Activated T-helper 1 cell treated with anti-CD3 and anti-CD28 coated beads, Interleukin-12 subunit alpha, Interleukin-12 subunit beta, Interleukin-2, Interleukin-4 antibody, amounts not matched to agents 30 ng/mL and 10 ng/mL and 1 ng/mL, durations not matched to agents 14 hours and 24 hours and 36 hours (primary cell): ENCODE data around the gene LSM14B. TPM values are rescaled to one million over a fixed set of nuclear protein-coding genes. Genes with fewer than 3 reads are reported as not detected.

Experiments
- DNase-seq: peaks from one replicate; pipeline ENCODE4 v3.0.0; 2021; ENCODE audit warnings: low spot score
- H3K27ac Mint-ChIP-seq: one replicate; pipeline ENCODE4 v1.8.0; 2021; ENCODE audit warnings: mild to moderate bottlenecking, mixed read lengths
- H3K27me3 Mint-ChIP-seq: one replicate; pipeline ENCODE4 v1.8.0; 2022; ENCODE audit warnings: mild to moderate bottlenecking, moderate library complexity, mixed read lengths; ENCODE audit not compliant: insufficient read depth
- H3K36me3 Mint-ChIP-seq: one replicate; pipeline ENCODE4 v1.8.0; 2021; ENCODE audit warnings: low read depth, mixed read lengths
- H3K4me1 Mint-ChIP-seq: one replicate; pipeline ENCODE4 v1.8.0; 2021; ENCODE audit warnings: low read depth, mixed read lengths
- H3K4me3 Mint-ChIP-seq: one replicate; pipeline ENCODE4 v1.8.0; 2021; ENCODE audit warnings: mild to moderate bottlenecking, moderate library complexity, mixed read lengths
- H3K9me3 Mint-ChIP-seq: one replicate; pipeline ENCODE4 v1.8.0; 2021; ENCODE audit warnings: mixed read lengths
- intact Hi-C: fragments of 100-400 bp; cut with micrococcal nuclease; formaldehyde crosslinking; loops from one replicate; pipeline ENCODE4 v1.15.1; 2024
- total RNA-seq: library from RNA; stranded (reverse); gene quantifications from 2 replicates; pipeline ENCODE4 v1.2.3, GENCODE V29; 2022

Gene LSM14B
- total RNA-seq, 1 donor from 2014 or later = 39.6 TPM

DNA sequence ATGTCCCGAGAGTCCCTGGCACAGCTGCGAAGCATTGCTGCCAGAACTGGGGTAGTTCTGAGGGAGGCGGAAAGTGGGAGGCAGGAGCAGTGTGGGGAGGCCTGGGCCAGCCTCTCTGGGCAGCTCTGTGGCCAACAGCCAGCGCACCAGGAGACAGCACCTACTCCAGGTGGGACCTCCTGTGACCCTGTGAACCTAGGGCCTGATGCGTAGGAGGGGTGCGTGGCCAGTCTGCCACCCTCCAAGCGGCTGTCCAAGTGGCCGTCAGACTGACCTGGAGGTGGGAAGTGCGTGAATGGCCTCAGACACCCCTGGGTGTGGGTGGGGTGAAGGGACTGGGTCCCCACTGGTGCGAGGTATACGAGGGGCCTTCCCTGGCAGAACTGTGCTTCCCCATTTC is 36.8 kb downstream of the LSM14B start:
- Mint-ChIP-seq H3K9me3 (peaks cover 2% of the 10 kb centered on the region), H3K4me1 (peaks cover 12% of the 10 kb centered on the region), H3K4me3 (no peak overlapping the region), H3K27me3 (peaks cover 2% of the 10 kb centered on the region), H3K36me3 (peaks cover 22% of the 10 kb centered on the region), H3K27ac (no peak overlapping the region)
- intact Hi-C loops = no loop called here
- no peak for DNase-seq

DNA sequence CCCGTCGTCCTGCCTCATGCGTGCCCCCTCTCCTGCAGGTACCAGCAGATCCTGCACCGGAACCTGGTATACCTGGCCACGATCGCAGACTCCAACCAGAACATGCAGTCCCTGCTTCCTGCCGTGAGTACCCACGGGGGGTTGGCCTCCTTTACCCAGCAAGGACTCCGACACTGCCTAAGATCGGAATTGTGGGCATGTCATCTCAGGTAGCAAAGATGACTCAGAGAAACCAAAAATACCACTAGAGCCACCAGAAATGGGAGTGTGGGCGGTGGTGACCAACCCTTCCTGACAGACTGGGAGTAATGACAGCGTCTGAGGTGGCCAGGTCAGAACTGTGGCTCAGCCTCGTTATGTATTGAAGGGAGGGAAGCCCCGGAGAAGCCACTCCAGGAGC is 37.6 kb downstream of the LSM14B start:
- H3K27me3 Mint-ChIP-seq = peaks cover 2% of the 10 kb centered on the region
- H3K9me3 Mint-ChIP-seq = no peaks in the 10 kb centered on the region
- H3K4me3 Mint-ChIP-seq = no peak overlapping the region

DNA sequence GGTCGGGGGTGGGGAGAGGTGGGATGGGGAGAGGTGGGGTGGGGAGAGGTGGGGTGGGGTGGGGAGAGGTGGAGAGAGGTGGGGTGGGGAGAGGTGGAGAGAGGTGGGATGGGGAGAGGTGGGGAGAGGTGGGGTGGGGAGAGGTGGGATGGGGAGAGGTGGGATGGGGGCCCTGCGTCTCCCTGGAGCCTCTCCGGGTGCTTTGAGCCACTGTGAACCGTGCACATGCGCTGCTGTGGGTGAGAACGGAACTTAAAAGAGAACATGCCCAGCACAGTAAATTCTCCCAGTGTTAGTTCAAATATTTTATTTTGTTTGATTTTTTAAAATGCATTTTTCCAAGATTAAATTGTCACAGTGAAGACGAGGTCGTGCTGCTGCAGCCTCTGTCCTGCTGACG is 38.0 kb downstream of the LSM14B start:
- H3K4me1 Mint-ChIP-seq = peaks cover 12% of the 10 kb centered on the region
- H3K27ac Mint-ChIP-seq = no peak overlapping the region
- H3K4me3 Mint-ChIP-seq = no peak overlapping the region
- peaks cover 2% of the 10 kb centered on the region for H3K27me3 Mint-ChIP-seq
- no peak for DNase-seq
- intact Hi-C loops = no loop called here
- H3K36me3 Mint-ChIP-seq = peaks cover 18% of the 10 kb centered on the region
- H3K9me3 Mint-ChIP-seq = no peaks in the 10 kb centered on the region

More for the DNA sequence above, 37.6 kb downstream of the LSM14B start:
- DNase-seq = peak; percentile 16
- Mint-ChIP-seq H3K27ac (peak overlapping the region; percentile 84), H3K4me1 (peaks cover 12% of the 10 kb centered on the region), H3K36me3 (peaks cover 18% of the 10 kb centered on the region)
- intact Hi-C loops = no loop called here

DNA sequence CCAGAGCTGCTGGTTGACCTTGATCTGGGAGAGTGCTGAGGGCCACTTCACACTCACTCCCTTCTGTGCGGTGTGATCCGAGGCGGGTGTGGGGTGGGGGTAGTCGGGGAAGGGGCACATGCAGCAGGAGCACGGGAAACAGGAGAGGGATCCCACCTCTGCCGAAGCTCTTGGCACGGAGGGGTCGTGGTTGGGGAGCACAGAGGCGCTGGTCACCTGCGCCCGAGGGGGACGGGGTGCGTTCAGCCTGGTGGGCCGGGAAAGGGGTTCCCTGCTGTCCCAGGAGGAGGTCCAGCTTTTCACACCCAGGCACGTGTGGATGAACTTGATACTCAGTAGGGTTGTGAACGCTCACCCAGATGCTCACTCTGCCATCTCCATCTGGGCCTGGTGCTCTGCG is 38.6 kb downstream of the LSM14B start:
- Mint-ChIP-seq H3K27me3 (peaks cover 2% of the 10 kb centered on the region), H3K27ac (no peak overlapping the region), H3K4me1 (peaks cover 12% of the 10 kb centered on the region), H3K4me3 (no peak overlapping the region), H3K9me3 (no peaks in the 10 kb centered on the region), H3K36me3 (peaks cover 17% of the 10 kb centered on the region)
- no peak for DNase-seq
- intact Hi-C loops = no loop called here

DNA sequence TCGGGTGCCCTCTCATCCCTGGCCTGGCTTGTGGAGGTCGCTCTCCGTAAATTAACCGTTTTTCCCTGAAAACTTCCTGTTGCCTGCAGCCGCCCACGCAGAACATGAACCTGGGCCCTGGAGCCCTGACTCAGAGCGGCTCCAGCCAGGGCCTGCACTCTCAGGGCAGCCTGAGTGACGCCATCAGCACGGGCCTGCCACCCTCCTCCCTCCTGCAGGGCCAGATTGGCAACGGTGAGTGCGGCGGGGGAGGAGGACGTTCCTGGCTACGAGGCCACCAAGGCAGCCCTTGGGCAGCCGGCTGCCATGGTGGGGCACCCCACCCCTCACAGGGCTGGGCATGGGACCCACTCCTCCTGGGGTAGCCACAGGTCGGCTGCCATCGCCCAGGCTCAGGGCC is 39.1 kb downstream of the LSM14B start:
- intact Hi-C loops = no loop called here
- no peak overlapping the region for H3K4me3 Mint-ChIP-seq
- H3K27me3 Mint-ChIP-seq = peaks cover 2% of the 10 kb centered on the region
- no peaks in the 10 kb centered on the region for H3K9me3 Mint-ChIP-seq
- no peak overlapping the region for H3K27ac Mint-ChIP-seq
- DNase-seq = no peak
- H3K36me3 Mint-ChIP-seq = peaks cover 17% of the 10 kb centered on the region
- H3K4me1 Mint-ChIP-seq = peaks cover 12% of the 10 kb centered on the region

DNA sequence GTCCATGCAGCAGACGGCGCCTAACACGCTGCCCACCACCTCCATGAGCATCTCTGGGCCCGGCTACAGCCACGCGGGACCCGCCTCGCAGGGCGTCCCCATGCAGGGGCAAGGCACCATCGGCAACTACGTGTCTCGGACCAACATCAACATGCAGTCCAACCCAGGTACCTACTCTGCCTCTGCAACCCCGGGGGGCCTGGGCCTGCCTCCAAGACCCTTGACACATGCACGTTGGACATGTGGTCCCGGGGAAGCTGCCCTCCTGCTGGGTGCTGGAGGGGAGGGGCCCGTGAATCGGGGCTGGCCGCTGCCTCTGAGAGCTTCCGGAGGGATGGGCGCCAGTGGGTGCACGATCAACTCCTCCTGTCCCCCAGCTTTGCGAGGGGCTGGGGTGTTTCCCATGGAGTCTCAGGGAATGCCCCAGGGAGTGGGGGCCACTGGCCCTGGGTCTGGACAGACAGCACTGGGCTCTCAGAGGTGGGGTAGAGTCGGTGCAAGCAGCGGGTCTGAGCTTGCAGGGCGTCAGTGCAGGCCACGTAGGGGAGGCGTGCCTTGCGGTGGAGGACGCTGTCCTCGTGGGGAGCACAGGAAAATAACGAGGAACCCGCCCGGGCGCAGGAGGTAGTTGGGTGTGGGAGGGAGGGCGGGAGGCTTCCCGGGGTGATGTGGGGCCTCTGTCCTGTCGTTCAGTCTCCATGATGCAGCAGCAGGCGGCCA is 40.6 kb downstream of the LSM14B start:
- peaks cover 2% of the 10 kb centered on the region for H3K27me3 Mint-ChIP-seq
- H3K9me3 Mint-ChIP-seq = no peaks in the 10 kb centered on the region
- H3K36me3 Mint-ChIP-seq = peaks cover 17% of the 10 kb centered on the region
- H3K27ac Mint-ChIP-seq = no peak overlapping the region
- H3K4me3 Mint-ChIP-seq = no peak overlapping the region
- peaks cover 12% of the 10 kb centered on the region for H3K4me1 Mint-ChIP-seq
- DNase-seq = no peak
- intact Hi-C loops = no loop called here

DNA sequence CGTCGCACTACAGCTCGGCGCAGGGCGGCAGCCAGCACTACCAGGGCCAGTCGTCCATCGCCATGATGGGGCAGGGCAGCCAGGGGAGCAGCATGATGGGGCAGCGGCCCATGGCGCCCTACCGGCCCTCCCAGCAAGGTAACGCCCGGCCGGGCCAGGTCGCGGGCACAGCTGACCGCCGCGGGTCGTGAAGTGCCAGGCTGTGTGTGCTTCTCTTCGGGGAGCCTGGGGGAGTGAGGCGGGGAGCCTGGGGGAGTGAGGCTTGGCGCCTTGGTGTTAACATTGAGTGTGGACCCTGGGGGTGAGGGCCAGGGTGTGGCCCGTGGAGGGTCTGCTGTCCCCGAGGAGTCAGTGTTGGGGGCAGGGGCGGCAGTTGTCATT is 41.2 kb downstream of the LSM14B start:
- peaks cover 2% of the 10 kb centered on the region for H3K27me3 Mint-ChIP-seq
- peaks cover 20% of the 10 kb centered on the region for H3K36me3 Mint-ChIP-seq
- no peaks in the 10 kb centered on the region for H3K9me3 Mint-ChIP-seq
- H3K27ac Mint-ChIP-seq = no peak overlapping the region
- intact Hi-C loops = no loop called here
- DNase-seq = no peak
- peaks cover 12% of the 10 kb centered on the region for H3K4me1 Mint-ChIP-seq
- no peak overlapping the region for H3K4me3 Mint-ChIP-seq

DNA sequence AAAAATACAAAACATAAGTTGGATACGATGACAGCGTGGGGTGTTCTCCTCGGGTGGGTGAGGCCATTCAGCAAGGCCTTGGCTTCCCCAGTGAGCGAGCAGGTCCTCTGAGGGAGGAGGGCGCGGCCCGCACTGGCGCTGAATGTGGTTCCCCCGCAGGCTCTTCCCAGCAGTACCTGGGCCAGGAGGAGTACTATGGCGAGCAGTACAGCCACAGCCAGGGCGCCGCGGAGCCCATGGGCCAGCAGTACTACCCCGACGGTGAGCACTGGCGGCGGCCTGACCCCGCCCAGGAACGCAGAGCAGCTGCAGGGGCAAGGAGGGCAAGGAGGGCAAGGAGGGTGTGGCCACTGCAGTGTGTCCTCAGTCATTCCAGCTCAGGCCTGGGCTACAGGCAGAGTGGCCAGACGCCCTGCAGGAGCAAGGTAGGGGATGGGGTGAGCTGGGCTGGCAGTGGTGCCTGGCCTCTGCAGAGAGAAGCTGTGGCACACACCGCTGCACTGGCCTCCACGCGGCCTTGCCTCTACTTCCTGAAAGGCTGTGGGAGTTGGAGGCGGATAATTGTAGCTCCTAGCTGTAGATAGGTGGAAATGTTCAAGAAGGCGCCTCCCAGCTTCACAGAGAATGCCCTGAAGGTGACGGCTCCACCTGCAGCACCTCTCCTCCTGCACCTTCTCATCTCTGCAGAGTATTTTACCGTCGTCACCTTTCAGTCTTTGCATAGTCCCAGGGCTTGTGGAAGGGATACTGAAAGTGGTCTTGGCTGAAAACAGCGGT is 41.9 kb downstream of the LSM14B start:
- intact Hi-C loops = no loop called here
- peaks cover 12% of the 10 kb centered on the region for H3K4me1 Mint-ChIP-seq
- H3K27me3 Mint-ChIP-seq = peaks cover 2% of the 10 kb centered on the region
- no peak overlapping the region for H3K27ac Mint-ChIP-seq
- H3K36me3 Mint-ChIP-seq = peaks cover 18% of the 10 kb centered on the region
- DNase-seq = no peak
- no peak overlapping the region for H3K4me3 Mint-ChIP-seq
- no peaks in the 10 kb centered on the region for H3K9me3 Mint-ChIP-seq

DNA sequence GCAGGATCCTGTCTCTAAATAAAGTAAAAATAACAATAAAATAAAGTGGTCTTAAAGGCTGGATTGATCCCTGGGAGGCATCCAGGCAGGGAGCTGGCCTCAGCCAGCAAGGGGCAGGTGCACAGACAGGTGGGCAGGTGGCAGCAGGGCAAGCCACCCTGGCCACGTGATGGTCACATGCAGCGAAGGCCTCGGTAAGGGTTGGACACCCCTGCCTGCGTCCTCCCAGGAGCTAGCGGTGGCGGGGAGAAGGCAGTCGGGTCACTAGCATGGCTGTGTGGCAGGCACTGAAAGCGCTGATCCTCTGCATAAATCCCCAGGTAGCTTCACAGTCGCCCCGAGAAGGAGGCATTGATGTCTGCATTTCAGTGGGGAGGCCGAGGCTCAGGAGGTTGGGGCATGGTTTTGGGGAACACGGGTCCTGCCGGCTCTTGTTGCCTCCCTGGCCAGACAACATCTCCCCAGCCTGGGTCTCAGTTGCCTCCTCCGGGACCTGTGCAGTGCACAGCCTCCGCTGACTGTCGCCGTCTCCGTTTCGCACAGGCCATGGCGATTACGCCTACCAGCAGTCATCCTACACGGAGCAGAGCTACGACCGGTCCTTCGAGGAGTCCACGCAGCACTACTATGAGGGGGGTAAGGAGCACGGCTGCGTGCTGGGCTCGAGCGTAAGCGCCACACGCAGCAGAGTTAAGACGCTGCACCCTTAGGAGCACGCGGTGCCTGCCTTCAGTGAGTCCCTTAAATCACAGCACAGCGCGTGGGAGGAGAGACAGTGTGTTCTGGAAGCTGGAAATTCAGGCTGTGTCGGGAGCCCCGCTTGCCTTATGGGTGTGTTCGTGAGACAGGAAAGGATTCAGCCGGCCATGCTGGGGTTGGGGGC is 42.8 kb downstream of the LSM14B start:
- Mint-ChIP-seq H3K27me3 (no peaks in the 10 kb centered on the region), H3K27ac (no peak overlapping the region), H3K4me1 (peaks cover 5% of the 10 kb centered on the region), H3K36me3 (peaks cover 14% of the 10 kb centered on the region), H3K9me3 (no peaks in the 10 kb centered on the region), H3K4me3 (no peak overlapping the region)
- intact Hi-C loops = no loop called here
- no peak for DNase-seq

DNA sequence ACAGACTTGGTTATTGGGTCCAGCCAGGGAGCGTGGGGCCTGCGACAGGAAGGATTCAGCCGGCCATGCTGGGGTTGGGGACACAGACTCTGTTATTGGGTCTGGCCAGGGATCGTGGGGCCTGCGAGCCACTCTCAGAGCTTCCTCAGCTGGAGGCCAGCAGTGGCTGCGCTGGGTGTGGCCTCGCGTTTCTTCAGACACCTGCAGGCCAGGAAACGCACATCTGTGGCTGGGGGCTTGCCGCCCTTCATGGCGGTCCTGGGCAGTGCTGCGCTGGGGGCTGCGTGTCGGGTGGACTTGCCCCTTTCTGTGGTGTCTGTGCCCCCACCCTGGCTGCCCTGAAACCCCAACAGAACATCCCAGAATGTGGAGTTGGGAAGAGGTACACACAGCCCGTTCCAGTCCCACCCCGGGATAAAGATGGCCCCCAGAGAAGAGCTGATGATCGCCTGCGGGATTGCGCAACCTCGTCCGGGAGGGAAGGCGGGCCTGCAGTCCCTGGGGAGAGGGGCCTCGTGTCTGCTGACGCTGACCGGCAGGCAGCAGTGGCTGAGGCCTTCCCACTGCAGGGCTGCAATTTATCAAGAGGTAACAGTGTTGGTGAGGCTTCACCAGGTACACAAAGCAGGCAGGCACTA is 43.6 kb downstream of the LSM14B start:
- no peak overlapping the region for H3K27ac Mint-ChIP-seq
- no peak overlapping the region for H3K4me3 Mint-ChIP-seq
- peaks cover 14% of the 10 kb centered on the region for H3K36me3 Mint-ChIP-seq
- DNase-seq = no peak
- H3K27me3 Mint-ChIP-seq = no peaks in the 10 kb centered on the region
- H3K4me1 Mint-ChIP-seq = no peaks in the 10 kb centered on the region
- no peaks in the 10 kb centered on the region for H3K9me3 Mint-ChIP-seq
- intact Hi-C loops = no loop called here

DNA sequence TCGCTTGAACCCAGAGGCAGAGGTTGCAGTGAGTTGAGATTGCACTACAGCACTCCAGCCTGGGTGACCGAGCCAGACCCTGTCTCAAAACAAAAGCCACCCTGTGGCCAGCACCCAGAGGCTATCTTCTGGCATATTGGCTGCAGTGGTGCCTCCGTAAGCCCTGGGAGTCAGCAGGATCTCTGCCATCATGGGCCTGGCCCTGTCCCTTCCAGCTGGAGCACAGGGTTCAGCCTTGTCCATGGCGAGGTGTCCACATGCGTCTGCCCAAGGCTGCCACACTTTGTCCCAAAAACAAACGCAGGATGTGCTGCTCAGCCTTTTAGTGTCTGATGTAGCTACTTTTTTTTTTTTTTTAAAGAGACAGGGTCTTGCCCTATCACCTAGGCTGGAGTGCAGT is 45.2 kb downstream of the LSM14B start:
- H3K36me3 Mint-ChIP-seq = peaks cover 15% of the 10 kb centered on the region
- no peak overlapping the region for H3K27ac Mint-ChIP-seq
- intact Hi-C loops = no loop called here
- no peaks in the 10 kb centered on the region for H3K4me1 Mint-ChIP-seq
- no peak overlapping the region for H3K4me3 Mint-ChIP-seq
- DNase-seq = no peak
- no peaks in the 10 kb centered on the region for H3K9me3 Mint-ChIP-seq
- H3K27me3 Mint-ChIP-seq = no peaks in the 10 kb centered on the region

DNA sequence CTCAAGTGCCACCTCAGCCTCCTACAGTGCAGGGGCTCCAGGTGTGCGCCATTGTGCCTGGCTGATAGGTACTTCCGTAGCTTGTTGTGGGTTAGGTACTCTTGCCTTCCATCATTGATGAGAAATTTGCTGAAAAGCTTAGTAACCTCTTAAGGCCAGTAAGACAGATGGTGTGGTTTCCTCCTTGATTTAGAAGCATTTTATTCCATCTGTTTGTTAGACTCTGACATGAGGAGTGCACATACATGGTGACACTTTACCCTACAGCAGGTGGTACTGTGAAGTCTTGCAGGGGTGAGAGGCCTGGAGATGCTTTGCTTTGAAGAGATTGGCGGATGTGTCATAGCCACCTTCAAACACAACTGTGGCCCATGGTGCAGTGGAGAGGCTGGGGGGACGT is 45.8 kb downstream of the LSM14B start:
- DNase-seq = no peak
- peaks cover 15% of the 10 kb centered on the region for H3K36me3 Mint-ChIP-seq
- H3K9me3 Mint-ChIP-seq = no peaks in the 10 kb centered on the region
- intact Hi-C loops = no loop called here
- H3K4me1 Mint-ChIP-seq = no peaks in the 10 kb centered on the region
- no peak overlapping the region for H3K27ac Mint-ChIP-seq
- H3K27me3 Mint-ChIP-seq = no peaks in the 10 kb centered on the region
- no peak overlapping the region for H3K4me3 Mint-ChIP-seq
